ENCODE results near the gene MRPL36. TPM values are rescaled to one million over a fixed set of nuclear protein-coding genes. Genes with fewer than 3 reads are reported as not detected.

The MRPL36 gene
- total and polyA plus RNA-seq, 2 donors (not counting 3 experiments of a cell fraction or from before 2014, with no cell fraction given) = 70.3 to 72.7 TPM

GRCh38 chr5:1823381-1824034 lies 23.9 kb upstream of the MRPL36 start:
- no peaks in the 10 kb centered on the region for H4K20me1 ChIP-seq (replicated peaks; ENCODE audit: control insufficient read depth, extremely low read depth, insufficient read depth, low read length)
- DNase-seq (ENCODE audit: low read depth, low spot score) = no peak
- H3K4me3 ChIP-seq (replicated peaks in 1 of 3; ENCODE audit: insufficient read depth in 1 of 3, low read depth in 1 of 3, low read length in 3 of 3) = no peak overlapping the region
- CTCF ChIA-PET = interaction anchor here (1.0 kb wide), 1 partner anchor 13 kb away, joined by 3 read pairs; no protein-coding TSS in a partner anchor
- H3K36me3 ChIP-seq (ENCODE audit: control insufficient read depth in 2 of 2, extremely low read depth in 1 of 2, insufficient read depth in 2 of 2, low read length in 2 of 2) = peaks cover 0 to 12% of the 10 kb centered on the region in 2 experiments
- TF ChIP-seq MYC (IDR thresholded peaks at IDR 0.05; ENCODE audit: low read depth, low read length) (no peak), FOS (IDR thresholded peaks at IDR 0.05; ENCODE audit: borderline replicate concordance, insufficient read depth, low read length) (no peak), POLR2AphosphoS5 (IDR thresholded peaks at IDR 0.05; ENCODE audit: insufficient read depth, low read depth, low read length) (no peak), EZH2 (IDR thresholded peaks at IDR 0.05; ENCODE audit: borderline replicate concordance, low read depth, low read length, severe bottlenecking) (no peak), CTCF (IDR thresholded peaks at IDR 0.05; ENCODE audit: extremely low read depth in 1 of 2, insufficient read depth in 1 of 2, low read depth in 1 of 2, low read length in 2 of 2) (no peak), POLR2A (IDR thresholded peaks at IDR 0.05; ENCODE audit: low read depth, low read length) (no peak), GATA2 (IDR thresholded peaks at IDR 0.05; ENCODE audit: insufficient read depth, insufficient read length, low read depth, low read length) (no peak), JUN (IDR thresholded peaks at IDR 0.05; ENCODE audit: borderline replicate concordance, insufficient read depth, insufficient read length, low read depth) (no peak), MAX (IDR thresholded peaks at IDR 0.05; ENCODE audit: insufficient read depth, insufficient read length) (no peak)
- POLR2A ChIA-PET = no interaction called here
- no peaks in the 10 kb centered on the region for H3K9me3 ChIP-seq (replicated peaks; ENCODE audit: control insufficient read depth, insufficient read depth, low read length)
- FAIRE-seq = no peak
- H3K4me2 ChIP-seq (ENCODE audit: insufficient read depth, low read length) = no peak overlapping the region
- H3K27ac ChIP-seq (ENCODE audit: insufficient read depth, low read depth, low read length) = no peak overlapping the region
- BruUV-seq (replicated peaks) = no TSS peak
- H2AFZ ChIP-seq (ENCODE audit: low read depth, low read length) = no peak overlapping the region
- no peaks in the 10 kb centered on the region for H3K9me1 ChIP-seq (replicated peaks; ENCODE audit: control insufficient read depth, extremely low read depth, insufficient read depth, low read length)
- H3K9ac ChIP-seq (replicated peaks; ENCODE audit: extremely low read depth, insufficient read depth, low read length) = no peak overlapping the region
- no peaks in the 10 kb centered on the region for H3K27me3 ChIP-seq (ENCODE audit: control insufficient read depth in 2 of 2, insufficient read depth in 2 of 2, low read length in 2 of 2)
- H3K79me2 ChIP-seq (ENCODE audit: control insufficient read depth, insufficient read depth, low read length) = no peaks in the 10 kb centered on the region
- dilution Hi-C loops (cut with MboI; ENCODE audit: extremely low pct_ligation_motif_present, low sequenced_read_pairs) (no loop called here), intact Hi-C loops (cut with micrococcal nuclease) (no loop called here)
- H3K4me1 ChIP-seq (ENCODE audit: control insufficient read depth, extremely low read depth, insufficient read depth, low read length) = no peaks in the 10 kb centered on the region

Measured in endothelial cell of umbilical vein (primary cell).